IMR-90 (cell line): ENCODE measurements around the gene FOXP1. TPM values are rescaled to one million over a fixed set of nuclear protein-coding genes. Genes with fewer than 3 reads are reported as not detected.

Experiments used
- ATAC-seq: fragments of 200-7000 bp; cut with Tn5 transposase; 2 replicates; pipeline ENCODE4 v1.9.1; 2020; ENCODE audit warnings: low read depth, mild to moderate bottlenecking, moderate library complexity
- BruUV-seq: library from RNA; stranded (reverse); fragments of 400-500 nt; replicated peaks from 2 replicates; lab custom pipeline; 2021; lab: Mats Ljungman, UMichigan
- CTCF ChIA-PET: fragments of 300-600 bp; formaldehyde crosslinking; extraction: SDS; loops from one replicate; lab custom pipeline; 2021; ENCODE audit warnings: antibody characterized with exemption; lab: Yijun Ruan, JAX
- POLR2A ChIA-PET: fragments of 300-600 bp; sonication (Branson Sonifier 250); formaldehyde crosslinking; loops from one replicate; lab custom pipeline; 2022; ENCODE audit warnings: antibody characterized with exemption; ENCODE audit not compliant: unreplicated experiment; lab: Charles Lee
- DNase-seq: peaks from one replicate; pipeline ENCODE4 v3.0.0; 2013
- H2AFZ ChIP-seq: replicated peaks from 2 replicates; pipeline ENCODE3; 2013; ENCODE audit warnings: low read length, mild to moderate bottlenecking; ENCODE audit not compliant: poor library complexity
- H2AK5ac ChIP-seq: 2 replicates; pipeline ENCODE4 v1.6.1; 2013; ENCODE audit warnings: low read depth, low read length, inconsistent platforms
- H2AK9ac ChIP-seq: replicated peaks from 2 replicates; pipeline ENCODE3; 2013; ENCODE audit warnings: mild to moderate bottlenecking, low read depth, low read length, moderate library complexity; ENCODE audit not compliant: poor library complexity
- H2BK120ac ChIP-seq: 2 replicates; pipeline ENCODE4 v1.6.1; 2013; ENCODE audit warnings: low read depth, low read length, inconsistent platforms
- H2BK15ac ChIP-seq: 3 replicates; pipeline ENCODE4 v1.6.1; 2013; ENCODE audit warnings: low read depth, low read length, inconsistent platforms
- H2BK20ac ChIP-seq: 2 replicates; pipeline ENCODE4 v1.6.1; 2013; ENCODE audit warnings: low read depth, mild to moderate bottlenecking, inconsistent platforms, low read length, moderate library complexity
- H2BK5ac ChIP-seq: 2 replicates; pipeline ENCODE4 v1.6.1; 2013; ENCODE audit warnings: mild to moderate bottlenecking, low read depth, low read length, inconsistent platforms; ENCODE audit not compliant: poor library complexity, severe bottlenecking
- H3K14ac ChIP-seq: replicated peaks from 2 replicates; pipeline ENCODE4 v1.6.1; 2013; ENCODE audit warnings: low read depth, low read length, inconsistent platforms
- H3K18ac ChIP-seq: 2 replicates; pipeline ENCODE4 v1.6.1; 2013; ENCODE audit warnings: low read depth, low read length, control low read depth
- H3K23ac ChIP-seq: 2 replicates; pipeline ENCODE4 v1.6.1; 2013; ENCODE audit warnings: low read depth, low read length, inconsistent platforms
- H3K27ac ChIP-seq: 2 replicates; pipeline ENCODE4 v1.5.1; 2013; ENCODE audit warnings: mild to moderate bottlenecking, control low read depth, low read length; ENCODE audit not compliant: insufficient read depth
- H3K27me3 ChIP-seq: 2 replicates; pipeline ENCODE4 v1.6.1; 2013; ENCODE audit warnings: low read length; ENCODE audit not compliant: control insufficient read depth, insufficient read depth
- H3K36me3 ChIP-seq: 2 replicates; pipeline ENCODE4 v1.6.1; 2013; ENCODE audit warnings: low read length, mixed read lengths; ENCODE audit not compliant: control insufficient read depth, insufficient read depth
- H3K4ac ChIP-seq: 2 replicates; pipeline ENCODE4 v1.6.1; 2013; ENCODE audit warnings: low read depth, low read length, inconsistent platforms
- H3K4me1 ChIP-seq: 2 replicates; pipeline ENCODE4 v1.6.1; 2013; ENCODE audit warnings: low read length, mixed read lengths; ENCODE audit not compliant: control insufficient read depth, insufficient read depth
- H3K4me2 ChIP-seq: 2 replicates; pipeline ENCODE4 v1.6.1; 2013; ENCODE audit warnings: low read depth, mild to moderate bottlenecking, control low read depth, low read length, moderate library complexity
- H3K4me3 ChIP-seq: 2 replicates; pipeline ENCODE4 v1.5.1; 2013; ENCODE audit warnings: low read depth, mild to moderate bottlenecking, control low read depth, low read length, moderate library complexity; ENCODE audit not compliant: insufficient read depth
- H3K56ac ChIP-seq: 2 replicates; pipeline ENCODE4 v1.6.1; 2013; ENCODE audit warnings: low read length, inconsistent platforms; ENCODE audit not compliant: insufficient read depth; ENCODE audit errors: extremely low read depth
- H3K79me1 ChIP-seq, 2 experiments: 2 replicates each; pipeline ENCODE4 v1.6.1; 2013; ENCODE audit warnings: low read length in 2 of 2, inconsistent platforms in 1 of 2, low read depth in 1 of 2
- H3K9ac ChIP-seq: 2 replicates; pipeline ENCODE4 v1.6.1; 2013; ENCODE audit warnings: low read depth, low read length, control low read depth
- H3K9me1 ChIP-seq: 2 replicates; pipeline ENCODE4 v1.6.1; 2013; ENCODE audit warnings: low read length, inconsistent platforms; ENCODE audit not compliant: insufficient read depth
- H3K9me3 ChIP-seq: 2 replicates; pipeline ENCODE4 v1.6.1; 2013; ENCODE audit warnings: low read length; ENCODE audit not compliant: control insufficient read depth, insufficient read depth
- H4K20me1 ChIP-seq: 2 replicates; pipeline ENCODE4 v1.6.1; 2013; ENCODE audit warnings: low read length, inconsistent platforms; ENCODE audit not compliant: insufficient read depth
- H4K5ac ChIP-seq: 2 replicates; pipeline ENCODE4 v1.6.1; 2013; ENCODE audit warnings: mild to moderate bottlenecking, low read depth, low read length, control low read depth
- H4K8ac ChIP-seq, 2 experiments: 2 replicates each; pipeline ENCODE4 v1.6.1; 2013; ENCODE audit warnings: low read depth in 2 of 2, low read length in 2 of 2, control low read depth in 1 of 2, inconsistent platforms in 1 of 2
- H4K91ac ChIP-seq: 2 replicates; pipeline ENCODE4 v1.6.1; 2013; ENCODE audit warnings: low read depth, low read length, inconsistent platforms; ENCODE audit not compliant: insufficient read depth
- BHLHE40 ChIP-seq: fragments of 150-350 bp; IDR thresholded peaks from 2 replicates; pipeline ENCODE4 v1.6.1; 2016; ENCODE audit warnings: mild to moderate bottlenecking, low read depth, low read length
- CEBPB ChIP-seq: IDR thresholded peaks from 2 replicates; pipeline ENCODE4 v1.6.1; 2012; ENCODE audit warnings: low read depth, low read length, improper control_type of control experiment
- CHD1 ChIP-seq: IDR thresholded peaks from 2 replicates; pipeline ENCODE4 v1.6.1; 2012; ENCODE audit warnings: low read depth, low read length, improper control_type of control experiment
- FOS ChIP-seq: fragments of 150-350 bp; IDR thresholded peaks from 2 replicates; pipeline ENCODE4 v1.6.1; 2016; ENCODE audit warnings: low read depth, low read length
- MAFK ChIP-seq: IDR thresholded peaks from 2 replicates; pipeline ENCODE4 v1.6.1; 2012; ENCODE audit warnings: low read depth, low read length, improper control_type of control experiment
- MAZ ChIP-seq: IDR thresholded peaks from 2 replicates; pipeline ENCODE4 v1.6.1; 2012; ENCODE audit warnings: low read depth, mild to moderate bottlenecking, low read length, improper control_type of control experiment, moderate library complexity, borderline replicate concordance
- MXI1 ChIP-seq: IDR thresholded peaks from 2 replicates; pipeline ENCODE4 v1.6.1; 2012; ENCODE audit warnings: low read depth, mild to moderate bottlenecking, low read length, moderate library complexity, borderline replicate concordance
- NFE2L2 ChIP-seq: fragments of 150-350 bp; IDR thresholded peaks from 2 replicates; pipeline ENCODE4 v1.6.1; 2016; ENCODE audit warnings: low read depth, mild to moderate bottlenecking, low read length
- POLR2A ChIP-seq: IDR thresholded peaks from 2 replicates; pipeline ENCODE4 v1.6.1; 2012; ENCODE audit warnings: mild to moderate bottlenecking, low read depth, low read length
- RCOR1 ChIP-seq: IDR thresholded peaks from 2 replicates; pipeline ENCODE4 v1.6.1; 2012; ENCODE audit warnings: mild to moderate bottlenecking, low read length, improper control_type of control experiment; ENCODE audit not compliant: insufficient replicate concordance
- SMC3 ChIP-seq: fragments of 150-350 bp; IDR thresholded peaks from 2 replicates; pipeline ENCODE4 v1.6.1; 2016; ENCODE audit warnings: low read depth, mild to moderate bottlenecking, antibody characterized with exemption, low read length, moderate library complexity
- WGBS, 2 experiments: methylation state at CpG; one replicate each; pipeline versions ENCODE4 v1.1.5 to v1.1.7; 2013; ENCODE audit warnings: missing lambda C conversion rate in 2 of 2; ENCODE audit not compliant: insufficient read length in 1 of 2; ENCODE audit errors: extremely low coverage in 2 of 2; 5-methylcytosine and 5-hydroxymethylcytosine counted together
- dilution Hi-C: fragments of 300-500 bp; cut with HindIII; formaldehyde crosslinking; loops from one replicate; pipeline ENCODE4 v1.14.3; 2018; ENCODE audit warnings: low sequenced_read_pairs; ENCODE audit not compliant: unreplicated experiment
- in situ Hi-C: fragments of 300-500 bp; cut with MboI; formaldehyde crosslinking; loops from 3 replicates; pipeline ENCODE4 v1.14.3; 2019; ENCODE audit warnings: low sequenced_read_pairs, inconsistent platforms, mixed read lengths
- intact Hi-C: fragments of 100-400 bp; cut with micrococcal nuclease; formaldehyde crosslinking; loops from 2 replicates; pipeline ENCODE4 v1.10.0; 2022
- polyA plus RNA-seq, 3 experiments: library from polyadenylated mRNA; depleted of rRNA; stranded (reverse); fragments of >200 nt; gene quantifications; 2 replicates each; pipeline ENCODE4 v1.2.3, GENCODE V29; 2012; ENCODE audit warnings: low replicate concordance in 1 of 3
- total RNA-seq: library from RNA; depleted of rRNA; stranded (reverse); fragments of >200 nt; gene quantifications from 2 replicates; pipeline ENCODE4 v1.2.3, GENCODE V29; 2012
- TF ChIP-seq, protein P1 (sequence below): fragments of 150-350 bp; IDR thresholded peaks from 2 replicates; pipeline ENCODE4 v1.6.1; 2016; ENCODE audit warnings: low read depth, mild to moderate bottlenecking, low read length, moderate library complexity, borderline replicate concordance
- TF ChIP-seq, protein P2 (sequence below): conservative IDR thresholded peaks from 2 replicates; pipeline ENCODE4 v1.5.1; 2012; ENCODE audit warnings: mild to moderate bottlenecking, low read depth, low read length, improper control_type of control experiment

FOXP1 gene
- total and polyA plus RNA-seq, 2 of the 4 experiments (the other 2 are of a cell fraction), result 37.0 to 132 TPM

DNA sequence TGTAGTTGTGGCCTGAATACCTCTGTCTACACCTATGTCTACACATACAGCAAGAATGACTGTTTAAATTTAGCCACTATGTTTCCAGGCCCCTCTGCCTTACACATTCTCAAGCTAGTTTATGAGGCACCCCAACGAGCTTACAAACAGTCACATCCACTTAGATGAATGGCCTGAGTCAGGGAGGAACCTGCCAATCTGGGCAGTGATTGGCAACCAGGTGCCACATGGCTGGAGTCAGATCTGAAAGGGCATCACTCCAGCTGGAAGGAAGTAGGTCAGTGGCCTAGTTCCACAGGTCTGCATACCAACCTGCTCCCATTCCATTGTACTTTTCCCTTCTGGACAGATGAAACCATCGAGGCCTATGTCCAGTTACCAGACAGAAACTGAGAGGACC, 136.3 kb downstream of the FOXP1 start:
- Histone ChIP-seq H2AK5ac (peak overlapping the region; percentile 97), H2BK120ac (peak overlapping the region; percentile 96), H2BK15ac (peak overlapping the region; percentile 91), H2AK9ac (peak overlapping the region; percentile 6), H3K4ac (peak overlapping the region; percentile 92), H4K91ac (peak overlapping the region; percentile 90), H3K4me3 (no peak overlapping the region), H3K4me1 (peaks cover 33% of the 10 kb centered on the region), H3K9me3 (no peaks in the 10 kb centered on the region), H3K27ac (peak overlapping the region; percentile 31; the same call in 1 of the 2 replicates), H4K8ac (peak overlapping the region; percentile 78 to 90; a peak in 3 of 4 replicates), H3K36me3 (no peaks in the 10 kb centered on the region), H3K18ac (peak overlapping the region; percentile 96), H2AFZ (no peak overlapping the region), H3K9ac (no peak overlapping the region), H3K79me1 (peaks cover 26 to 69% of the 10 kb centered on the region in 2 experiments), H3K23ac (peak overlapping the region; percentile 65), H4K5ac (peak overlapping the region; percentile 96), H2BK20ac (peak overlapping the region; percentile 96), H3K9me1 (peaks cover 26% of the 10 kb centered on the region), H3K56ac (no peak overlapping the region; the same call in 1 of the 2 replicates), H4K20me1 (no peaks in the 10 kb centered on the region), H3K14ac (peak overlapping the region; percentile 84), H3K4me2 (no peak overlapping the region), H2BK5ac (peak overlapping the region; percentile 82), H3K27me3 (no peaks in the 10 kb centered on the region)
- no peak for ATAC-seq
- TF ChIP-seq RCOR1 (no peak), POLR2A (no peak), MAFK (no peak), MXI1 (no peak), NFE2L2 (no peak), SMC3 (no peak), MAZ (no peak), BHLHE40 (no peak), CHD1 (no peak), FOS (no peak), CEBPB (no peak)
- TF ChIP-seq, protein P1, sequence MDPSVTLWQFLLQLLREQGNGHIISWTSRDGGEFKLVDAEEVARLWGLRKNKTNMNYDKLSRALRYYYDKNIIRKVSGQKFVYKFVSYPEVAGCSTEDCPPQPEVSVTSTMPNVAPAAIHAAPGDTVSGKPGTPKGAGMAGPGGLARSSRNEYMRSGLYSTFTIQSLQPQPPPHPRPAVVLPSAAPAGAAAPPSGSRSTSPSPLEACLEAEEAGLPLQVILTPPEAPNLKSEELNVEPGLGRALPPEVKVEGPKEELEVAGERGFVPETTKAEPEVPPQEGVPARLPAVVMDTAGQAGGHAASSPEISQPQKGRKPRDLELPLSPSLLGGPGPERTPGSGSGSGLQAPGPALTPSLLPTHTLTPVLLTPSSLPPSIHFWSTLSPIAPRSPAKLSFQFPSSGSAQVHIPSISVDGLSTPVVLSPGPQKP, result no peak
- TF ChIP-seq, protein P2, sequence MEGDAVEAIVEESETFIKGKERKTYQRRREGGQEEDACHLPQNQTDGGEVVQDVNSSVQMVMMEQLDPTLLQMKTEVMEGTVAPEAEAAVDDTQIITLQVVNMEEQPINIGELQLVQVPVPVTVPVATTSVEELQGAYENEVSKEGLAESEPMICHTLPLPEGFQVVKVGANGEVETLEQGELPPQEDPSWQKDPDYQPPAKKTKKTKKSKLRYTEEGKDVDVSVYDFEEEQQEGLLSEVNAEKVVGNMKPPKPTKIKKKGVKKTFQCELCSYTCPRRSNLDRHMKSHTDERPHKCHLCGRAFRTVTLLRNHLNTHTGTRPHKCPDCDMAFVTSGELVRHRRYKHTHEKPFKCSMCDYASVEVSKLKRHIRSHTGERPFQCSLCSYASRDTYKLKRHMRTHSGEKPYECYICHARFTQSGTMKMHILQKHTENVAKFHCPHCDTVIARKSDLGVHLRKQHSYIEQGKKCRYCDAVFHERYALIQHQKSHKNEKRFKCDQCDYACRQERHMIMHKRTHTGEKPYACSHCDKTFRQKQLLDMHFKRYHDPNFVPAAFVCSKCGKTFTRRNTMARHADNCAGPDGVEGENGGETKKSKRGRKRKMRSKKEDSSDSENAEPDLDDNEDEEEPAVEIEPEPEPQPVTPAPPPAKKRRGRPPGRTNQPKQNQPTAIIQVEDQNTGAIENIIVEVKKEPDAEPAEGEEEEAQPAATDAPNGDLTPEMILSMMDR, result no peak
- ChIA-PET CTCF (no interaction called here), POLR2A (no interaction called here)
- in situ Hi-C loops (no loop called here), intact Hi-C loops (no loop called here), dilution Hi-C loops (no loop called here)
- WGBS, 2 experiments, result no CpG with 5 or more reads among the region's 2 CpGs
- BruUV-seq, result no TSS peak
- no peak for DNase-seq
